Lower leg skin (tissue), 3 donors: ENCODE measurements around the gene ALG12.

Experiments
- POLR2A ChIP-seq, 2 donors: fragments of 450-650 bp; IDR thresholded peaks; one replicate each; pipeline ENCODE4 v1.6.1; 2016 to 2017; ENCODE audit warnings: antibody characterized with exemption in 2 of 2, mild to moderate bottlenecking in 1 of 2, moderate library complexity in 1 of 2
- TF ChIP-seq, protein P1 (sequence below), 3 donors: fragments of 450-650 bp; IDR thresholded peaks; one replicate each; pipeline ENCODE4 v1.5.1; 2016; ENCODE audit warnings: antibody characterized with exemption in 3 of 3, mild to moderate bottlenecking in 3 of 3, moderate library complexity in 2 of 3

DNA sequence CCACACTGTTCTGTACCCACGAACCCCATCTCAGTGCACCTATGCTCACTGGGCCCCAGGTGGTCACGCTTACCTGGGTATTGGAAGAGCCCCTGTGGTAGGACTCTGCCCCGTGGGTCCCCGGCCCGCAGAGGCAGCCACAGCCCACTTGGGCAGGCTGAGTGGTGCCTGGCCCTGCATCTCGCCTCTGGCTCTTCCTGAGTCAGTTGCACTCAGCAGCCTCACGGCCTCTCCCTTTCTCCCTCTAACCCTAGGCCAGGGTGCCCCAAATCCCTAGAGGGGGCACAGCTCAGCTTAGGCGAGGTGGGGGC lies 9.9 kb upstream of the ALG12 start:
- TF ChIP-seq, protein P1, sequence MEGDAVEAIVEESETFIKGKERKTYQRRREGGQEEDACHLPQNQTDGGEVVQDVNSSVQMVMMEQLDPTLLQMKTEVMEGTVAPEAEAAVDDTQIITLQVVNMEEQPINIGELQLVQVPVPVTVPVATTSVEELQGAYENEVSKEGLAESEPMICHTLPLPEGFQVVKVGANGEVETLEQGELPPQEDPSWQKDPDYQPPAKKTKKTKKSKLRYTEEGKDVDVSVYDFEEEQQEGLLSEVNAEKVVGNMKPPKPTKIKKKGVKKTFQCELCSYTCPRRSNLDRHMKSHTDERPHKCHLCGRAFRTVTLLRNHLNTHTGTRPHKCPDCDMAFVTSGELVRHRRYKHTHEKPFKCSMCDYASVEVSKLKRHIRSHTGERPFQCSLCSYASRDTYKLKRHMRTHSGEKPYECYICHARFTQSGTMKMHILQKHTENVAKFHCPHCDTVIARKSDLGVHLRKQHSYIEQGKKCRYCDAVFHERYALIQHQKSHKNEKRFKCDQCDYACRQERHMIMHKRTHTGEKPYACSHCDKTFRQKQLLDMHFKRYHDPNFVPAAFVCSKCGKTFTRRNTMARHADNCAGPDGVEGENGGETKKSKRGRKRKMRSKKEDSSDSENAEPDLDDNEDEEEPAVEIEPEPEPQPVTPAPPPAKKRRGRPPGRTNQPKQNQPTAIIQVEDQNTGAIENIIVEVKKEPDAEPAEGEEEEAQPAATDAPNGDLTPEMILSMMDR (IDR thresholded peaks at IDR 0.05), result no peak
- no peak for TF ChIP-seq POLR2A (IDR thresholded peaks at IDR 0.05)
